Coronary artery (tissue), 2 donors: ENCODE data around the gene ENTHD1.
A peak's percentile ranks its signal among the peaks of the same experiment; 100 is the strongest.

ENCODE experiments used
- DNase-seq: peaks from one replicate; pipeline ENCODE4 v3.0.0-alpha.2; 2017; ENCODE audit warnings: low spot score
- H3K27ac ChIP-seq, 2 donors: fragments of 200-600 bp; sonication (generic); one replicate each; pipeline ENCODE4 v1.5.1; 2016 to 2019
- H3K4me3 ChIP-seq: fragments of 200-600 bp; sonication (generic); 2 replicates; pipeline ENCODE4 v1.5.1; 2016; ENCODE audit warnings: mild to moderate bottlenecking, moderate library complexity
- CTCF ChIP-seq: fragments of 200-600 bp; sonication (generic); IDR thresholded peaks from one replicate; pipeline ENCODE4 v1.5.1; 2019; ENCODE audit warnings: antibody characterized with exemption

ENTHD1 gene

GRCh38 chr22:39727541-39727940, 166.0 kb downstream of the ENTHD1 start:
- Histone ChIP-seq H3K27ac (no peak overlapping the region), H3K4me3 (no peak overlapping the region)
- no peak for TF ChIP-seq CTCF
- no peak for DNase-seq

- peak; percentile 53 for DNase-seq
- H3K27ac ChIP-seq, result no peak overlapping the region
- no peak for TF ChIP-seq CTCF
- no peak overlapping the region for H3K4me3 ChIP-seq
Measured at GRCh38 chr22:39725351-39726035, 168.1 kb downstream of the ENTHD1 start.

GRCh38 chr22:39724857-39725256, 168.7 kb downstream of the ENTHD1 start:
- DNase-seq, result peak; percentile 33

GRCh38 chr22:39724390-39724789, 169.2 kb downstream of the ENTHD1 start:
- DNase-seq, result peak; percentile 43
- H3K4me3 ChIP-seq, result no peak overlapping the region
- no peak overlapping the region for H3K27ac ChIP-seq
- no peak for TF ChIP-seq CTCF

More at GRCh38 chr22:39724857-39725256, 168.7 kb downstream of the ENTHD1 start:
- Histone ChIP-seq H3K4me3 (no peak overlapping the region), H3K27ac (no peak overlapping the region)
- TF ChIP-seq CTCF, result no peak

GRCh38 chr22:39723899-39724351, 169.6 kb downstream of the ENTHD1 start:
- H3K27ac ChIP-seq, result no peak overlapping the region
- no peak overlapping the region for H3K4me3 ChIP-seq
- DNase-seq, result peak; percentile 58
- TF ChIP-seq CTCF, result no peak

- TF ChIP-seq CTCF, result no peak
- peak; percentile 54 for DNase-seq
- Histone ChIP-seq H3K4me3 (no peak overlapping the region), H3K27ac (no peak overlapping the region)
Measured at GRCh38 chr22:39723463-39723862, 170.1 kb downstream of the ENTHD1 start.

GRCh38 chr22:39722501-39722900, 171.1 kb downstream of the ENTHD1 start:
- H3K4me3 ChIP-seq, result no peak overlapping the region
- H3K27ac ChIP-seq, result no peak overlapping the region
- no peak for TF ChIP-seq CTCF
- no peak for DNase-seq
